Body of pancreas (tissue), 4 donors: ENCODE measurements around the gene ENTPD8.

Source experiments
- POLR2A ChIP-seq, 3 donors: fragments of 450-650 bp; IDR thresholded peaks; one replicate each; pipeline ENCODE4 v1.6.1; 2016; ENCODE audit warnings: antibody characterized with exemption in 3 of 3, mild to moderate bottlenecking in 2 of 3
- TF ChIP-seq, protein P1 (sequence below), 7 experiments: fragments of 450-650 bp in 4 of 7; fragments of 200-600 bp in 3 of 7; sonication (generic) in 3 of 7; IDR thresholded peaks; one replicate each; pipeline ENCODE4 v1.5.1; 2016 to 2019; ENCODE audit warnings: antibody characterized with exemption in 7 of 7

DNA sequence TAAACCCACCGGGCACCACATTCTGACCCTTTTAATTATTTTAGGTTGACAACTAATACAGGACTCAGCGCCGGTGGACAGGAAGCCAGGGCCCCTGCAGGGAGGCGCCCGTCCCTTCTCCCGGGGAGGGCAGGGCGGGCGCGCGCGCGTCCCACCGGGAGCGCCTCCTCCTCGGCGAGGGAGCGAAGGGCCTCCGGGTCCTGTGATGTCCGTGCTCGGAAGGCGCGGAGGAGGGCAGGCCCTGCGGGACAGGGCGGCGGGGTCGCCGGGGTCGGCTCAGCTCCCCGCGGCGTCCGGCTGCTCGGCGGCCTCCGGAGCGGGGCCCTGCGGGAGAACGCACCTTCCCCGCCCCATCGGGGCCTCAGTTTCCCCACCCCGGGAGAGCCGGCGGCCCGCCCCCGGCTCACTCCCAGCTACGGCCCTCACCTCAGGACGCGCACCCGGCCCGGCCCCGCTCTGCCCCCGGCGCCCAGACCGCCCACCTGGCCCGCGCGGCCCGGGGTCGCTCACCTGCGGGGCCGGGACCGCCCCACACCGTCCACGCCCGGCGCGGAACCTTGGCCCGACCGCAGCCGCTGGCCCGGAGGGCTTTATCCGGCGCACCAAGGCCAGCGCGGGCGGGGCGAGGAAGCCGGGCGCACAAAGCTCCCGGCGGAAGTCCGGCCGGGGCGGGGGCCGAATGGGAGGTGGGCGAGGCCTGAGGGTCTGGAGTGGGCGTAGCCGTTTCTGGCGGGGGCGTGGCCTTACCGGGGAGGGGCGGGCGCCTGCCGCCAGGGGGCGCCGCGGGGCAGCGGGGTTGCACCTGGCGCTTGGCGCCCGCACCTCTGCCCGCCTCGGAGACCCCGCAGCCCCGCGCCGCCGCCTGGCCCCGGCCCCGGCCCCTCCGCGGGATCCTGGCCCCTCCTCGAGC is 18.3 kb downstream of the ENTPD8 start, which contains the start of the genes EXD3 and NOXA1:
- TF ChIP-seq, protein P1, sequence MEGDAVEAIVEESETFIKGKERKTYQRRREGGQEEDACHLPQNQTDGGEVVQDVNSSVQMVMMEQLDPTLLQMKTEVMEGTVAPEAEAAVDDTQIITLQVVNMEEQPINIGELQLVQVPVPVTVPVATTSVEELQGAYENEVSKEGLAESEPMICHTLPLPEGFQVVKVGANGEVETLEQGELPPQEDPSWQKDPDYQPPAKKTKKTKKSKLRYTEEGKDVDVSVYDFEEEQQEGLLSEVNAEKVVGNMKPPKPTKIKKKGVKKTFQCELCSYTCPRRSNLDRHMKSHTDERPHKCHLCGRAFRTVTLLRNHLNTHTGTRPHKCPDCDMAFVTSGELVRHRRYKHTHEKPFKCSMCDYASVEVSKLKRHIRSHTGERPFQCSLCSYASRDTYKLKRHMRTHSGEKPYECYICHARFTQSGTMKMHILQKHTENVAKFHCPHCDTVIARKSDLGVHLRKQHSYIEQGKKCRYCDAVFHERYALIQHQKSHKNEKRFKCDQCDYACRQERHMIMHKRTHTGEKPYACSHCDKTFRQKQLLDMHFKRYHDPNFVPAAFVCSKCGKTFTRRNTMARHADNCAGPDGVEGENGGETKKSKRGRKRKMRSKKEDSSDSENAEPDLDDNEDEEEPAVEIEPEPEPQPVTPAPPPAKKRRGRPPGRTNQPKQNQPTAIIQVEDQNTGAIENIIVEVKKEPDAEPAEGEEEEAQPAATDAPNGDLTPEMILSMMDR (IDR thresholded peaks at IDR 0.05), result peak; percentile 62 to 99 (median 85)
- TF ChIP-seq POLR2A (IDR thresholded peaks at IDR 0.05), result no peak
